ENCODE measurements around the gene DCPS.

GRCh38 chr11:126370016-126370415 is 66.2 kb downstream of the DCPS start:
- TF ChIP-seq POLR2A (IDR thresholded peaks at IDR 0.05) (no peak), POLR2AphosphoS5 (IDR thresholded peaks at IDR 0.05) (no peak), CTCF (IDR thresholded peaks at IDR 0.05) (no peak)

Measured in sigmoid colon (tissue), 4 donors.